ENCODE data around the gene C1QB.
"Not testable (repeated sequence)": the region's sequence is repeated elsewhere in the genome, so short reads cannot be mapped to it uniquely, and the experiment has no call there.

C1QB gene

DNA sequence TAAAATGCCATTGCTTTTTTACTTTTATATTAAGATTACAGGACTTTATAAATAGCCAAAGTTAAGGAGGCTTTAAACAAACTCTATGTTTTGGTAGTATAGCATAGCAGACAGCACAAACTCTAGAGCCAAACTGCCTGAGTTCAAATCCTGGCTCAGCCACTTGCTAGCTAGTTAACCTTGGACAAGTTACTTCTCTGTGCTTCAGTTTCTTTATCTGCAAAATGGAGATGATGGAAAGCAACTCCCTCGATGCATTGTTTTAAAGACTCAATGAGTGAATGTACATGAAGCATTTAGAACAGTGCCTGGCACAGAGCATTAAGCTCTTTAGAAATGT is 21.3 kb downstream of the C1QB start:
- no peak for DNase-seq
- Histone ChIP-seq H3K9me3 (ENCODE audit: severe bottlenecking) (no peaks in the 10 kb centered on the region), H3K27ac (no peak overlapping the region), H3K27me3 (ENCODE audit: insufficient read depth, low read depth, severe bottlenecking) (no peaks in the 10 kb centered on the region), H3K36me3 (no peaks in the 10 kb centered on the region), H3K4me3 (ENCODE audit: low read depth, low read length) (no peak overlapping the region)
- TF ChIP-seq, protein P1, sequence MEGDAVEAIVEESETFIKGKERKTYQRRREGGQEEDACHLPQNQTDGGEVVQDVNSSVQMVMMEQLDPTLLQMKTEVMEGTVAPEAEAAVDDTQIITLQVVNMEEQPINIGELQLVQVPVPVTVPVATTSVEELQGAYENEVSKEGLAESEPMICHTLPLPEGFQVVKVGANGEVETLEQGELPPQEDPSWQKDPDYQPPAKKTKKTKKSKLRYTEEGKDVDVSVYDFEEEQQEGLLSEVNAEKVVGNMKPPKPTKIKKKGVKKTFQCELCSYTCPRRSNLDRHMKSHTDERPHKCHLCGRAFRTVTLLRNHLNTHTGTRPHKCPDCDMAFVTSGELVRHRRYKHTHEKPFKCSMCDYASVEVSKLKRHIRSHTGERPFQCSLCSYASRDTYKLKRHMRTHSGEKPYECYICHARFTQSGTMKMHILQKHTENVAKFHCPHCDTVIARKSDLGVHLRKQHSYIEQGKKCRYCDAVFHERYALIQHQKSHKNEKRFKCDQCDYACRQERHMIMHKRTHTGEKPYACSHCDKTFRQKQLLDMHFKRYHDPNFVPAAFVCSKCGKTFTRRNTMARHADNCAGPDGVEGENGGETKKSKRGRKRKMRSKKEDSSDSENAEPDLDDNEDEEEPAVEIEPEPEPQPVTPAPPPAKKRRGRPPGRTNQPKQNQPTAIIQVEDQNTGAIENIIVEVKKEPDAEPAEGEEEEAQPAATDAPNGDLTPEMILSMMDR (IDR thresholded peaks at IDR 0.05; ENCODE audit: low read depth, low read length), result no peak

DNA sequence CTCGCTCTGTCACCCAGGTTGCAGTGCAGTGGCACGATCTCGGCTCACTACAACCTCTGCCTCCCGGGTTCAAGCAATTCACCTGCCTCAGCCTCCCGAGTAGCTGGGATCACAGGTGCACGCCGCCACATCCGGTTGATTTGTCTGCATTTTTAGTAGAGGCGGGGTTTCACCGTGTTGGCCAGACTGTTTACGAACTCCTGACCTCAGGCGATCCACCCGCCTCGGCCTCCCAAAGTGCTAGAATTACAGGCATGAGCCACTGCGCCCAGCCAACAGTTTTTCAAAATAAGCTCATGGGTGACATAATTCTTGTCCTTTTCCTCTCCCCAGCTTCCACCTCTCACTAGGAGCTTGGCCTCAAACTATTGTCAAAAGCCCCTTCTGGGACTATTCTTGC is 23.1 kb downstream of the C1QB start:
- peak overlapping the region; percentile 93 for H3K27ac ChIP-seq
- not testable (repeated sequence) for H3K4me3 ChIP-seq (ENCODE audit: low read depth, low read length); H3K27me3 ChIP-seq (ENCODE audit: insufficient read depth, low read depth, severe bottlenecking); DNase-seq; H3K9me3 ChIP-seq (ENCODE audit: severe bottlenecking); H3K36me3 ChIP-seq

GRCh38 chr1:22676916-22677583 is 24.0 kb downstream of the C1QB start:
- H3K27ac ChIP-seq, result peak overlapping the region; percentile 93
- H3K27me3 ChIP-seq (ENCODE audit: insufficient read depth, low read depth, severe bottlenecking), result no peaks in the 10 kb centered on the region
- no peaks in the 10 kb centered on the region for H3K36me3 ChIP-seq
- TF ChIP-seq, protein P1 (IDR thresholded peaks at IDR 0.05; ENCODE audit: low read depth, low read length), result peak; percentile 33; the same call in 1 of the 2 replicates
- DNase-seq, result peak; percentile 90
- H3K4me3 ChIP-seq (ENCODE audit: low read depth, low read length), result no peak overlapping the region
- H3K9me3 ChIP-seq (ENCODE audit: severe bottlenecking), result no peaks in the 10 kb centered on the region

DNA sequence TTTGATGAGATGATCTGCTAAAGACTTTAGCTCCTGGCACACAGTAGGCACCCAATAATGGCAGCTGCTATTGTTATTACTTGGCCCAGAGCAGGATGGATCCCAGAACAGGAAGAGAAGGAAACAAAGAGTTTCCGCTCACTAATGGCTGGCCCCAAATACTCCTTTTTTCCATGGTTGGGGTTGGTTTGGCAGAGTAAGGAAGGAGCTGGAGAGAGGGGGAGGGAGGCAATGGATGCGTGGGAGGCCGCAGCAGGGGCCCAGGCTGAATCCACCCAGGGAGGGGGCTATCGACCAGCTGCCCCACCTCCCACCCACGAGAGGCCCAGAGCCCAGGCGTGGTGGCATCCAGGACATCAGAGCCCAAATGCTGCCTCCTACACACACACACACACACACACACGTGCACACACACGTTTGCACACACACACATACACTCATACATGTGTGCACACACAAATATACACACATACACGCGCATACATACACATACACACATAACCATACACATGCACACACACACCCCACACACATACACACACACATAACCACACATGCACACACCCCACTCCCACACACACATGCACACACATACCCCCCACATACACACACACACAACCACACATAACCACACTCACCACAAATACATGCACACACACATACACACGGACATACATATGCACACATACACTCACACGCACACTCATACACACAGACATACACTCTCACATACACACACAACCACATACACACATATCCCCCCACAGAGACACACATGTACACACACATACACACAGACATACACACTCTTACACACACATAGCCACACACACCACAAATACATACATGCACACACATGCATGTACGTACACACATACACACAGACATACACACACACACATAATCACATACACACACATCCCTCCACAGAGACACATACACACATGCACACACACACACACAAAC is 25.2 kb downstream of the C1QB start:
- TF ChIP-seq, protein P1 (IDR thresholded peaks at IDR 0.05; ENCODE audit: low read depth, low read length), result no peak
- H3K27me3 ChIP-seq (ENCODE audit: insufficient read depth, low read depth, severe bottlenecking), result no peaks in the 10 kb centered on the region
- peak overlapping the region; percentile 93 for H3K27ac ChIP-seq
- no peaks in the 10 kb centered on the region for H3K36me3 ChIP-seq
- no peak for DNase-seq
- no peaks in the 10 kb centered on the region for H3K9me3 ChIP-seq (ENCODE audit: severe bottlenecking)
- no peak overlapping the region for H3K4me3 ChIP-seq (ENCODE audit: low read depth, low read length)

DNA sequence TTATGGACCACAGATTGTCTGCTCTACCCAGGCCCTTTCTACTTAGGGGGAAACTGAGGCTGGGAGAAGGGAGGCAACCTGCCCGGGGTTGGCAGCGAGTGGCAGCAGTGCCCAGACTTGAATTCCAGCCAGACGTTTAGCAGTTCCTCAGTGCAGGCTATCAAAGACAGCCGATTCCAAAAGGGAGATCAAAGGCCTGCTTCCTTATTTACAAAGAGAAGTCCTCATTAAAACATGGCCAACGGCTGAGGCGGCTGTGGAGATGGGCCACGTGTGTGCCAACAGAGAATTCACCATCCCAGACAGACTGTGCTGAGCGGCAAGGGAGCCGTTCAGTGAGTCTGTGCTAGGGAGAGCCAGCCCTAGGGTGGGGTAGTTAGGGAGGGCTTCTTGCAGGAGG is 27.7 kb downstream of the C1QB start:
- H3K4me3 ChIP-seq (ENCODE audit: low read depth, low read length), result no peak overlapping the region
- no peaks in the 10 kb centered on the region for H3K27me3 ChIP-seq (ENCODE audit: insufficient read depth, low read depth, severe bottlenecking)
- H3K36me3 ChIP-seq, result no peaks in the 10 kb centered on the region
- H3K27ac ChIP-seq, result no peak overlapping the region
- TF ChIP-seq, protein P1 (IDR thresholded peaks at IDR 0.05; ENCODE audit: low read depth, low read length), result no peak
- DNase-seq, result no peak
- no peaks in the 10 kb centered on the region for H3K9me3 ChIP-seq (ENCODE audit: severe bottlenecking)

GRCh38 chr1:22681556-22682276 is 28.7 kb downstream of the C1QB start:
- Histone ChIP-seq H3K4me3 (ENCODE audit: low read depth, low read length) (no peak overlapping the region), H3K27ac (no peak overlapping the region), H3K27me3 (ENCODE audit: insufficient read depth, low read depth, severe bottlenecking) (no peaks in the 10 kb centered on the region), H3K36me3 (no peaks in the 10 kb centered on the region), H3K9me3 (ENCODE audit: severe bottlenecking) (no peaks in the 10 kb centered on the region)
- DNase-seq, result no peak
- TF ChIP-seq, protein P1 (IDR thresholded peaks at IDR 0.05; ENCODE audit: low read depth, low read length), result no peak

All from WERI-Rb-1 (cell line).